B cell (primary cell): ENCODE measurements around the gene MTCL1. TPM values are rescaled to one million over a fixed set of nuclear protein-coding genes. Genes with fewer than 3 reads are reported as not detected.

Experiments
- ATAC-seq: fragments of 200-7000 bp; cut with Tn5 transposase; one replicate; pipeline ENCODE4 v1.10.0; 2021; ENCODE audit warnings: low read depth, mild to moderate bottlenecking, moderate number of reproducible peaks, moderate library complexity
- CTCF ChIA-PET: fragments of 350-600 bp; sonication (Branson Sonifier 250); formaldehyde crosslinking; loops from one replicate; lab custom pipeline; 2021; ENCODE audit warnings: antibody characterized with exemption, inconsistent platforms; lab: Charles Lee
- POLR2A ChIA-PET: fragments of 350-600 bp; sonication (Branson Sonifier 250); formaldehyde crosslinking; loops from one replicate; lab custom pipeline; 2021; ENCODE audit warnings: antibody characterized with exemption; lab: Charles Lee
- DNase-seq: peaks from one replicate; pipeline ENCODE4 v3.0.0; 2013
- H2AFZ ChIP-seq: 2 replicates; pipeline ENCODE4 v1.6.1; 2012; ENCODE audit warnings: mild to moderate bottlenecking, low read depth, low read length; ENCODE audit not compliant: insufficient read depth, poor library complexity, severe bottlenecking
- H3K27ac ChIP-seq, 2 donors: 1 replicate in 1 of 2; 2 replicates in 1 of 2; pipeline ENCODE4 v1.5.1; 2012 to 2013; ENCODE audit warnings: low read length in 2 of 2, mild to moderate bottlenecking in 2 of 2, moderate library complexity in 1 of 2
- H3K27me3 ChIP-seq, 4 experiments: fragments of 200-600 bp in 1 of 4; sonication (generic) in 1 of 4; replicated peaks in 1 of 4; 1 replicate in 2 of 4; 2 replicates in 2 of 4; pipeline versions ENCODE4 v1.6.1 to v1.7.0; 2013 to 2016; ENCODE audit warnings: low read length in 3 of 4, mild to moderate bottlenecking in 2 of 4, mixed read lengths in 1 of 4, moderate library complexity in 1 of 4; ENCODE audit not compliant: insufficient read depth in 4 of 4, control insufficient read depth in 3 of 4; ENCODE audit errors: control extremely low read depth in 1 of 4
- H3K36me3 ChIP-seq, 2 experiments: replicated peaks in 1 of 2; 1 replicate in 1 of 2; 2 replicates in 1 of 2; pipeline versions ENCODE4 v1.6.1 to v1.7.1; 2013; ENCODE audit warnings: low read length in 1 of 2; ENCODE audit not compliant: insufficient read depth in 2 of 2, control insufficient read depth in 1 of 2; ENCODE audit errors: control extremely low read depth in 1 of 2, extremely low read depth in 1 of 2
- H3K4me1 ChIP-seq, 2 donors: fragments of 200-600 bp in 1 of 2; sonication (generic) in 1 of 2; 1 replicate in 1 of 2; 2 replicates in 1 of 2; pipeline versions ENCODE4 v1.5.1 to v1.6.1; 2013 to 2017; ENCODE audit warnings: low read length in 2 of 2; ENCODE audit not compliant: control insufficient read depth in 2 of 2, insufficient read depth in 2 of 2
- H3K4me2 ChIP-seq: replicated peaks from 2 replicates; pipeline ENCODE3; 2012; ENCODE audit warnings: mild to moderate bottlenecking, low read depth, low read length; ENCODE audit not compliant: poor library complexity, severe bottlenecking
- H3K4me3 ChIP-seq, 5 experiments: fragments of 200-600 bp in 1 of 5; sonication (generic) in 1 of 5; 1 replicate in 3 of 5; 2 replicates in 2 of 5; pipeline versions ENCODE4 v1.5.1 to v1.7.0; 2011 to 2016; ENCODE audit warnings: low read length in 4 of 5, mild to moderate bottlenecking in 4 of 5, low read depth in 2 of 5, control low read depth in 1 of 5, moderate library complexity in 1 of 5; ENCODE audit not compliant: insufficient read depth in 1 of 5; ENCODE audit errors: control extremely low read depth in 1 of 5, extremely low read depth in 1 of 5
- H3K79me2 ChIP-seq: fragments of 200-600 bp; sonication (generic); one replicate; pipeline ENCODE4 v1.6.0; 2016; ENCODE audit warnings: low read length; ENCODE audit not compliant: control insufficient read depth, insufficient read depth
- H3K9ac ChIP-seq: fragments of 200-600 bp; sonication (generic); 2 replicates; pipeline ENCODE4 v1.6.1; 2017; ENCODE audit warnings: mild to moderate bottlenecking, low read length, moderate library complexity
- H3K9me3 ChIP-seq, 3 donors: one replicate each; pipeline versions ENCODE4 v1.6.1 to v1.7.1; 2013; ENCODE audit warnings: low read length in 2 of 3; ENCODE audit not compliant: control insufficient read depth in 2 of 3, insufficient read depth in 1 of 3; ENCODE audit errors: control extremely low read depth in 1 of 3
- H4K20me1 ChIP-seq: 2 replicates; pipeline ENCODE4 v1.6.0; 2012; ENCODE audit warnings: mild to moderate bottlenecking, low read length; ENCODE audit not compliant: insufficient read depth, control insufficient read depth, poor library complexity, severe bottlenecking
- H3K27ac Mint-ChIP-seq: one replicate; pipeline ENCODE4 v1.8.0; 2021; ENCODE audit warnings: mixed read lengths
- H3K27me3 Mint-ChIP-seq: one replicate; pipeline ENCODE4 v1.8.0; 2021; ENCODE audit warnings: mixed read lengths
- H3K4me1 Mint-ChIP-seq: one replicate; pipeline ENCODE4 v1.8.0; 2021; ENCODE audit warnings: mixed read lengths
- H3K4me3 Mint-ChIP-seq: one replicate; pipeline ENCODE4 v1.8.0; 2021; ENCODE audit warnings: mixed read lengths
- H3K9me3 Mint-ChIP-seq: one replicate; pipeline ENCODE4 v1.8.0; 2022; ENCODE audit warnings: mixed read lengths; ENCODE audit not compliant: insufficient read depth
- EZH2 ChIP-seq: IDR thresholded peaks from 2 replicates; pipeline ENCODE4 v1.6.1; 2012; ENCODE audit warnings: borderline replicate concordance, low read depth, mild to moderate bottlenecking, moderate library complexity, low read length; ENCODE audit not compliant: insufficient read depth, poor library complexity, severe bottlenecking
- WGBS: methylation state at CpG from one replicate; pipeline ENCODE4 v1.1.5; 2013; ENCODE audit warnings: missing lambda C conversion rate; ENCODE audit not compliant: insufficient coverage; 5-methylcytosine and 5-hydroxymethylcytosine counted together
- intact Hi-C: fragments of 100-400 bp; cut with micrococcal nuclease; formaldehyde crosslinking; loops from one replicate; pipeline ENCODE4 v1.10.0; 2022
- polyA plus RNA-seq: library from polyadenylated mRNA; depleted of rRNA; stranded (reverse); fragments of >200 nt; gene quantifications from 2 replicates; pipeline ENCODE4 v1.2.3, GENCODE V29; 2012
- total RNA-seq, 2 donors: library from RNA; stranded (reverse); fragments of 120-200 nt in 1 of 2; gene quantifications; 1 replicate in 1 of 2; 2 replicates in 1 of 2; pipeline versions ENCODE4 v1.2.3 to v1.2.4, GENCODE V29; 2013 to 2022
- TF ChIP-seq, protein P1 (sequence below): fragments of 200-600 bp; IDR thresholded peaks from one replicate; pipeline ENCODE4 v1.8.0; 2022; ENCODE audit warnings: antibody characterized with exemption, mild to moderate bottlenecking

Gene MTCL1
- total and polyA plus RNA-seq, 2 donors (not counting 1 experiment from before 2014, with no cell fraction given), result 2.7 to 5.8 TPM

DNA sequence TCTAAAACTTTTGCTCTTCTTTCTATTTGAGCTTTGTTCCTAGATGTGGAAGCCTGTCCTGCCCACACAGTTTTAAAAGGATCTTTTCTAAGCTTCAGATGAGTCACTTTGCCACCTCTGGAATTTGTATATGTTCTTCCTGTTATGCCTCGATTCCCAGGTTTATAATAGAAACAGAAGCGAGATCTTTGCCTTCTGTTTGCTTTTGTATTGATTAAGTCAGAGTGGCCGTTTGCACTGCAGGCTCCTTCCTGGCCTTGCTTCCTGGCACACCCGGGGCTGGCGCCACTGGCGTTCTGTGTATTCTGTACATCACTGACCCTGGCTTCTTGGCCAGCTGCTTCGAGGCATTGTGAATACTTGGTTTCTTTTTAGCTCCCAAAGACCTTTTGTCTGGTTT is 91.8 kb downstream of the MTCL1 start:
- H3K4me3 ChIP-seq, result no peak overlapping the region
- intact Hi-C loops, result no loop called here
- no peak overlapping the region for H3K4me2 ChIP-seq
- H3K27me3 ChIP-seq, result no peaks in the 10 kb centered on the region
- no peaks in the 10 kb centered on the region for H4K20me1 ChIP-seq
- POLR2A ChIA-PET, result no interaction called here
- no peak overlapping the region for H2AFZ ChIP-seq
- DNase-seq (no peak), ATAC-seq (no peak)
- H3K27ac ChIP-seq, result no peak overlapping the region
- Mint-ChIP-seq H3K27me3 (no peaks in the 10 kb centered on the region), H3K9me3 (no peaks in the 10 kb centered on the region), H3K4me1 (peaks cover 5% of the 10 kb centered on the region), H3K4me3 (no peak overlapping the region), H3K27ac (no peak overlapping the region)
- whole genome bisulfite sequencing, result 67% methylated on average over 5 of the region's 7 CpGs
- H3K36me3 ChIP-seq, result peaks cover 0 to 4% of the 10 kb centered on the region in 2 experiments
- H3K4me1 ChIP-seq, result peaks cover 0 to 4% of the 10 kb centered on the region in 2 donors
- CTCF ChIA-PET, result no interaction called here
- no peaks in the 10 kb centered on the region for H3K9me3 ChIP-seq
- no peaks in the 10 kb centered on the region for H3K79me2 ChIP-seq
- TF ChIP-seq, protein P1, sequence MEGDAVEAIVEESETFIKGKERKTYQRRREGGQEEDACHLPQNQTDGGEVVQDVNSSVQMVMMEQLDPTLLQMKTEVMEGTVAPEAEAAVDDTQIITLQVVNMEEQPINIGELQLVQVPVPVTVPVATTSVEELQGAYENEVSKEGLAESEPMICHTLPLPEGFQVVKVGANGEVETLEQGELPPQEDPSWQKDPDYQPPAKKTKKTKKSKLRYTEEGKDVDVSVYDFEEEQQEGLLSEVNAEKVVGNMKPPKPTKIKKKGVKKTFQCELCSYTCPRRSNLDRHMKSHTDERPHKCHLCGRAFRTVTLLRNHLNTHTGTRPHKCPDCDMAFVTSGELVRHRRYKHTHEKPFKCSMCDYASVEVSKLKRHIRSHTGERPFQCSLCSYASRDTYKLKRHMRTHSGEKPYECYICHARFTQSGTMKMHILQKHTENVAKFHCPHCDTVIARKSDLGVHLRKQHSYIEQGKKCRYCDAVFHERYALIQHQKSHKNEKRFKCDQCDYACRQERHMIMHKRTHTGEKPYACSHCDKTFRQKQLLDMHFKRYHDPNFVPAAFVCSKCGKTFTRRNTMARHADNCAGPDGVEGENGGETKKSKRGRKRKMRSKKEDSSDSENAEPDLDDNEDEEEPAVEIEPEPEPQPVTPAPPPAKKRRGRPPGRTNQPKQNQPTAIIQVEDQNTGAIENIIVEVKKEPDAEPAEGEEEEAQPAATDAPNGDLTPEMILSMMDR, result no peak
- no peak for TF ChIP-seq EZH2
- no peak overlapping the region for H3K9ac ChIP-seq

- Histone ChIP-seq H3K27me3 (no peaks in the 10 kb centered on the region), H3K36me3 (peaks cover 0 to 4% of the 10 kb centered on the region in 2 experiments), H2AFZ (no peak overlapping the region), H3K9ac (no peak overlapping the region), H4K20me1 (no peaks in the 10 kb centered on the region), H3K4me3 (no peak overlapping the region), H3K4me1 (peaks cover 0 to 4% of the 10 kb centered on the region in 2 donors), H3K4me2 (no peak overlapping the region), H3K79me2 (no peaks in the 10 kb centered on the region), H3K9me3 (no peaks in the 10 kb centered on the region), H3K27ac (no peak overlapping the region)
- H3K27ac Mint-ChIP-seq, result no peak overlapping the region
- ChIA-PET CTCF (no interaction called here), POLR2A (no interaction called here)
- peaks cover 5% of the 10 kb centered on the region for H3K4me1 Mint-ChIP-seq
- 79% methylated on average over 11 of the region's 11 CpGs for WGBS
- TF ChIP-seq, protein P1, result no peak
- no peak for TF ChIP-seq EZH2
- no peak for DNase-seq
- no peaks in the 10 kb centered on the region for H3K9me3 Mint-ChIP-seq
- intact Hi-C loops, result no loop called here
- no peak for ATAC-seq
- no peak overlapping the region for H3K4me3 Mint-ChIP-seq
- no peaks in the 10 kb centered on the region for H3K27me3 Mint-ChIP-seq
Measured at GRCh38 chr18:8799001-8799400, 93.6 kb downstream of the MTCL1 start.
